Endothelial cell of hepatic sinusoid (primary cell): ENCODE measurements around the gene CILP2.

Experiments
- in situ Hi-C: cut with HindIII; loops from 2 replicates; pipeline ENCODE4 v1.10.0; 2017; ENCODE audit warnings: low sequenced_read_pairs

Gene CILP2

GRCh38 chr19:19527674-19528625 is 10.1 kb upstream of the CILP2 start:
- in situ Hi-C loops: no loop called here

GRCh38 chr19:19528721-19529490 is 9.2 kb upstream of the CILP2 start, which contains the start of gene YJEFN3:
Gene YJEFN3 (plus strand): TSS chr19:19528911. CDS start chr19:19528933, 22 bp downstream.
- in situ Hi-C loops: no loop called here

- in situ Hi-C loops: loop anchor here (5.0 to 10.0 kb wide), 3 partner anchors 62 to 195 kb away; partner anchors contain the start of gene ATP13A1
These were observed 8.2 kb upstream of the CILP2 start for GRCh38 chr19:19529783-19530422.

DNA sequence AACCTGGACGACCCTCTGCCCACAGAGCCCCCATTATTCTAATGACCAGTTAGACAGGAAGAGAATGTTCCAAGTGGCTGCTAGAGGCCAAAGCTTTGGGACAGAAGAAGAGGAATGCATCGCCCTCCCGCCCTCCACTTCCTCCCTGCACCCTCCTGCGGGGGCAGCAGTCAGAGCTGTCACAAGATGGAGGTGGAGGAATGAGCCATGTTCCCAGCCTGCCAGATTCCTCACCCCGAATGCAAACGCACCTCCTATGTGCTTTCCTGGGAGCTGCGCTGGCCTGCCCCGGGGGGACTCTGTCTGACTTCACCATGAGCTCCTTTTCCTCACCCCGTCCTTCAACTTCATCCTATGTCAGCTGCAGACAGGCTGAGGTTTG is 7.7 kb upstream of the CILP2 start:
- in situ Hi-C loops: loop anchor here (5.0 to 10.0 kb wide), 3 partner anchors 62 to 196 kb away; partner anchors contain the start of gene ATP13A1

GRCh38 chr19:19530889-19531288 is 7.2 kb upstream of the CILP2 start:
- in situ Hi-C loops: loop anchor here (5.0 to 10.0 kb wide), 3 partner anchors 61 to 196 kb away; partner anchors contain the start of gene ATP13A1

GRCh38 chr19:19531951-19532805 is 5.9 kb upstream of the CILP2 start:
- in situ Hi-C loops: loop anchor here (5.0 to 10.0 kb wide), 3 partner anchors 60 to 197 kb away; partner anchors contain the start of gene ATP13A1

GRCh38 chr19:19532806-19533701 is 5.0 kb upstream of the CILP2 start:
- in situ Hi-C loops: loop anchor here (5.0 to 10.0 kb wide), 3 partner anchors 59 to 198 kb away; partner anchors contain the start of gene ATP13A1

GRCh38 chr19:19533841-19534240 is 4.2 kb upstream of the CILP2 start:
- in situ Hi-C loops: loop anchor here (5.0 to 10.0 kb wide), 3 partner anchors 58 to 199 kb away; partner anchors contain the start of gene ATP13A1

GRCh38 chr19:19534556-19535265 is 3.4 kb upstream of the CILP2 start:
- in situ Hi-C loops: loop anchor here (5.0 to 10.0 kb wide), 3 partner anchors 58 to 200 kb away; partner anchors contain the start of gene ATP13A1

- in situ Hi-C loops: loop anchor here (10.0 kb wide), 1 partner anchor 201 kb away; no protein-coding TSS in a partner anchor
These were observed 2.5 kb upstream of the CILP2 start for GRCh38 chr19:19535311-19536191.

GRCh38 chr19:19537075-19538048 is 703 bp upstream of the CILP2 start:
- in situ Hi-C loops: loop anchor here (10.0 kb wide), 1 partner anchor 203 kb away; no protein-coding TSS in a partner anchor

DNA sequence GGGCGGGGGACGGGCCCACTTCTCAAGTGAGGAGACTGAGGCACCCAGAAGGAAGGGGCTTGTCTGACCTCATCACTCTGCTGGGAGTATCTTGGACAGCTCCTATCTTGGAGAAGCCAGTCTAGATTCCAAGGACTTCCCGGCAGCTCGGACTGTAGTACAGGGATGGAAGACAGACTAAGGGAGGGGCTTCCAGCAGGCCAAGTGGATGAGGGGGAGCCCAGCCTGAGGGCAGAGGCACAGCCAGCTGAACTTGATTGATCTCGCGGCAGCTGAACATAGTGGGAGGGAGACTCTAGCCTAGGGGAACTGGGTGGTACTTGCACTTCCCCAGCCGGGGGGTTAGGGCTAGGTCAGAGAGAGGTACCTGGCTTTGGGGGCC is 711 bp downstream of the CILP2 start:
- in situ Hi-C loops: loop anchor here (10.0 kb wide), 1 partner anchor 204 kb away; no protein-coding TSS in a partner anchor

GRCh38 chr19:19539698-19540063 is 1.6 kb downstream of the CILP2 start:
- in situ Hi-C loops: loop anchor here (10.0 kb wide), 1 partner anchor 205 kb away; no protein-coding TSS in a partner anchor

- in situ Hi-C loops: no loop called here
These were observed 2.1 kb downstream of the CILP2 start for GRCh38 chr19:19540064-19540714.
